ENCODE results near the gene SAA1.
"Not testable (repeated sequence)": the region's sequence is repeated elsewhere in the genome, so short reads cannot be mapped to it uniquely, and the experiment has no call there.

The SAA1 gene

GRCh38 chr11:18259259-18259658 is 6.8 kb upstream of the SAA1 start:
- no peak for DNase-seq (ENCODE audit: low read depth, low spot score)

GRCh38 chr11:18261721-18262120 is 4.3 kb upstream of the SAA1 start:
- no peak for DNase-seq (ENCODE audit: low read depth, low spot score)

GRCh38 chr11:18262681-18263350 is 3.2 kb upstream of the SAA1 start:
- DNase-seq (ENCODE audit: low read depth, low spot score): not testable (repeated sequence)

- DNase-seq (ENCODE audit: low read depth, low spot score): no peak
These were observed 2.0 kb upstream of the SAA1 start for GRCh38 chr11:18264035-18264434.

GRCh38 chr11:18264677-18265555 is 1.1 kb upstream of the SAA1 start:
- no peak for DNase-seq (ENCODE audit: low read depth, low spot score)

GRCh38 chr11:18267335-18268133 is 1.5 kb downstream of the SAA1 start:
- DNase-seq (ENCODE audit: low read depth, low spot score): not testable (repeated sequence)

GRCh38 chr11:18269252-18269651 is 3.2 kb downstream of the SAA1 start:
- DNase-seq (ENCODE audit: low read depth, low spot score): not testable (repeated sequence)

GRCh38 chr11:18270102-18270501 is 4.0 kb downstream of the SAA1 start:
- no peak for DNase-seq (ENCODE audit: low read depth, low spot score)

GRCh38 chr11:18271206-18271605 is 5.1 kb downstream of the SAA1 start:
- DNase-seq (ENCODE audit: low read depth, low spot score): no peak

GRCh38 chr11:18277565-18278271 is 11.7 kb downstream of the SAA1 start:
- no peak for DNase-seq (ENCODE audit: low read depth, low spot score)

GRCh38 chr11:18280438-18281045 is 14.5 kb downstream of the SAA1 start:
- no peak for DNase-seq (ENCODE audit: low read depth, low spot score)

- no peak for DNase-seq (ENCODE audit: low read depth, low spot score)
These were observed 16.6 kb downstream of the SAA1 start for GRCh38 chr11:18282626-18283025.

- DNase-seq (ENCODE audit: low read depth, low spot score): no peak
These were observed 19.8 kb downstream of the SAA1 start for GRCh38 chr11:18285841-18286240.

GRCh38 chr11:18288911-18289310 is 22.8 kb downstream of the SAA1 start:
- no peak for DNase-seq (ENCODE audit: low read depth, low spot score)

GRCh38 chr11:18294862-18295261 is 28.8 kb downstream of the SAA1 start:
- DNase-seq (ENCODE audit: low read depth, low spot score): no peak

- DNase-seq (ENCODE audit: low read depth, low spot score): no peak
These were observed 29.3 kb downstream of the SAA1 start for GRCh38 chr11:18295316-18295715.

- DNase-seq (ENCODE audit: low read depth, low spot score): no peak
These were observed 33.7 kb downstream of the SAA1 start for GRCh38 chr11:18299721-18300120.

- DNase-seq (ENCODE audit: low read depth, low spot score): no peak
These were observed 38.7 kb downstream of the SAA1 start for GRCh38 chr11:18304745-18305144.

- DNase-seq (ENCODE audit: low read depth, low spot score): no peak
These were observed 41.5 kb downstream of the SAA1 start for GRCh38 chr11:18307461-18308139.

- no peak for DNase-seq (ENCODE audit: low read depth, low spot score)
These were observed 42.2 kb downstream of the SAA1 start for GRCh38 chr11:18308242-18308641.

- no peak for DNase-seq (ENCODE audit: low read depth, low spot score)
These were observed 43.6 kb downstream of the SAA1 start for GRCh38 chr11:18309691-18310090.

Measured in brain pericyte (primary cell).